A673 (cell line): ENCODE results near the gene ZFP36L2. TPM values are rescaled to one million over a fixed set of nuclear protein-coding genes. Genes with fewer than 3 reads are reported as not detected.
A peak's percentile ranks its signal among the peaks of the same experiment; 100 is the strongest.

Experiments
- BruUV-seq: library from RNA; stranded (reverse); fragments of 400-500 nt; replicated peaks from 2 replicates; lab custom pipeline; 2021; lab: Mats Ljungman, UMichigan
- CTCF ChIA-PET: fragments of 300-600 bp; sonication (Branson Sonifier 250); formaldehyde crosslinking; loops from one replicate; lab custom pipeline; 2022; ENCODE audit warnings: antibody characterized with exemption; lab: Charles Lee
- POLR2A ChIA-PET: fragments of 300-600 bp; sonication (Branson Sonifier 250); formaldehyde crosslinking; loops from one replicate; lab custom pipeline; 2022; ENCODE audit warnings: antibody characterized with exemption; ENCODE audit not compliant: low non-redundant PET; lab: Charles Lee
- DNase-seq: peaks from one replicate; pipeline ENCODE4 v3.0.0-alpha.2; 2015; ENCODE audit warnings: low spot score
- H3K27ac ChIP-seq: fragments of 200-600 bp; sonication (generic); 2 replicates; pipeline ENCODE4 v1.5.1; 2016; ENCODE audit warnings: mixed run types, low read depth, mild to moderate bottlenecking, mixed read lengths, antibody characterized with exemption, low read length; ENCODE audit not compliant: poor library complexity, severe bottlenecking
- H3K27me3 ChIP-seq: fragments of 200-600 bp; sonication (generic); replicated peaks from 2 replicates; pipeline ENCODE4 v1.6.1; 2017; ENCODE audit warnings: mixed run types, low read depth, mild to moderate bottlenecking, mixed read lengths, antibody characterized with exemption, low read length; ENCODE audit not compliant: insufficient read depth, poor library complexity
- H3K36me3 ChIP-seq: fragments of 200-600 bp; sonication (generic); 2 replicates; pipeline ENCODE4 v1.6.1; 2016; ENCODE audit warnings: mixed run types, mild to moderate bottlenecking, mixed read lengths, antibody characterized with exemption, low read length; ENCODE audit not compliant: insufficient read depth, poor library complexity, severe bottlenecking
- H3K4me1 ChIP-seq: fragments of 200-600 bp; sonication (generic); 2 replicates; pipeline ENCODE4 v1.6.1; 2017; ENCODE audit warnings: mixed run types, mild to moderate bottlenecking, mixed read lengths, antibody characterized with exemption, low read length; ENCODE audit not compliant: insufficient read depth, poor library complexity, severe bottlenecking
- H3K4me3 ChIP-seq: fragments of 200-600 bp; sonication (generic); 2 replicates; pipeline ENCODE4 v1.5.1; 2016; ENCODE audit warnings: low read depth, mixed run types, mild to moderate bottlenecking, mixed read lengths, low read length; ENCODE audit not compliant: poor library complexity, severe bottlenecking
- H3K9me3 ChIP-seq: fragments of 200-600 bp; sonication (generic); 2 replicates; pipeline ENCODE4 v1.6.1; 2016; ENCODE audit warnings: mixed run types, low read depth, mild to moderate bottlenecking, mixed read lengths, antibody characterized with exemption, low read length; ENCODE audit not compliant: poor library complexity, severe bottlenecking
- CTCF ChIP-seq: fragments of 300-800, 200-600 bp; sonication (generic); conservative IDR thresholded peaks from 2 replicates; pipeline ENCODE4 v1.5.1; 2017; ENCODE audit warnings: low read depth, mild to moderate bottlenecking, antibody characterized with exemption, low read length, moderate library complexity, mixed read lengths
- EZH2 ChIP-seq: fragments of 200-600 bp; sonication (generic); IDR thresholded peaks from 2 replicates; pipeline ENCODE4 v1.6.1; 2017; ENCODE audit warnings: borderline replicate concordance, low read depth, mild to moderate bottlenecking, mixed read lengths, antibody characterized with exemption, low read length; ENCODE audit not compliant: poor library complexity, severe bottlenecking
- intact Hi-C: fragments of 100-400 bp; cut with micrococcal nuclease; formaldehyde crosslinking; loops from one replicate; pipeline ENCODE4 v1.10.0; 2022; ENCODE audit not compliant: unreplicated experiment
- total RNA-seq: library from RNA; stranded (reverse); gene quantifications from 2 replicates; pipeline ENCODE4 v1.2.3, GENCODE V29; 2021

Gene ZFP36L2
- total RNA-seq, 1 experiment from 2014 or later = 23.4 TPM

GRCh38 chr2:43219383-43220228 is 6.8 kb downstream of the ZFP36L2 start:
- Histone ChIP-seq H3K27me3 (no peaks in the 10 kb centered on the region), H3K4me3 (peak overlapping the region; percentile 41), H3K27ac (peak overlapping the region; percentile 85), H3K4me1 (peaks cover 51% of the 10 kb centered on the region), H3K9me3 (no peaks in the 10 kb centered on the region), H3K36me3 (peaks cover 19% of the 10 kb centered on the region)
- no peak for TF ChIP-seq EZH2
- POLR2A ChIA-PET = interaction anchor here (0.6 to 0.7 kb wide), 2 partner anchors 64 to 94 kb away, joined by 4 to 5 read pairs; no protein-coding TSS in a partner anchor
- intact Hi-C loops = loop anchor here (5.0 to 10.0 kb wide), 2 partner anchors 197 to 365 kb away; no protein-coding TSS in a partner anchor
- TSS peak; percentile 84 for BruUV-seq
- peak; percentile 78 for DNase-seq
- CTCF ChIA-PET = no interaction called here

DNA sequence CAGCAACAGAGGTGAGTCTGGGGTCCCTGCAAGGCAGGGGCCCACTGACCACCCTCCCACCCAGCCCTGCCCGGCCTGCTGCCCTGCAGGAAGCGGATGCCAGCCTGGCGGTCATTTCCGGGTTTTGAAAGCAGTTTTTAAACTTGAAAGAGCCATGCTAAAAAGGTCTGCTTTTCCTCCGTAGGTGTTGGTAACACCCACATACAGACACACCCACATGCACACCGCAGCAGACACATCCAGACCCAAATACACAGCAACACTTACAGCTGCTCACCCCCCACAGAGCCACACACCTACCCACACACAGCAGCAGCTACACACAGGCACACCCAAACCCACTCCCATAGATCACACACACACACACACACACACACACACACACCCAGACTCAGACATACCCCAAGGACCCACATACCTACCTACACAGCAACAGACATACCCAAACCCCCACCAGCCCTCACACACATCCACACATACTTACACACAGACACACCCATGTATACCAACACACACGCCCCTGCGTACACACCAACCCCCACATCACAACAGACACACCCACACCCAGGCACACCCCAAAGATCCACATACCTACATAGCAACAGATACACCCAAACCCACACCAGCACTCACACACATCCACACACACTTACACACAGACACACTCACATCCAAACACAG is 7.6 kb downstream of the ZFP36L2 start:
- Histone ChIP-seq H3K4me3 (no peak overlapping the region), H3K9me3 (no peaks in the 10 kb centered on the region), H3K36me3 (peaks cover 15% of the 10 kb centered on the region), H3K27ac (peak overlapping the region; percentile 85), H3K27me3 (no peaks in the 10 kb centered on the region), H3K4me1 (peaks cover 47% of the 10 kb centered on the region)
- CTCF ChIA-PET = no interaction called here
- no peak for DNase-seq
- BruUV-seq = no TSS peak
- TF ChIP-seq CTCF = no peak
- no peak for TF ChIP-seq EZH2
- POLR2A ChIA-PET = no interaction called here
- intact Hi-C loops = no loop called here

DNA sequence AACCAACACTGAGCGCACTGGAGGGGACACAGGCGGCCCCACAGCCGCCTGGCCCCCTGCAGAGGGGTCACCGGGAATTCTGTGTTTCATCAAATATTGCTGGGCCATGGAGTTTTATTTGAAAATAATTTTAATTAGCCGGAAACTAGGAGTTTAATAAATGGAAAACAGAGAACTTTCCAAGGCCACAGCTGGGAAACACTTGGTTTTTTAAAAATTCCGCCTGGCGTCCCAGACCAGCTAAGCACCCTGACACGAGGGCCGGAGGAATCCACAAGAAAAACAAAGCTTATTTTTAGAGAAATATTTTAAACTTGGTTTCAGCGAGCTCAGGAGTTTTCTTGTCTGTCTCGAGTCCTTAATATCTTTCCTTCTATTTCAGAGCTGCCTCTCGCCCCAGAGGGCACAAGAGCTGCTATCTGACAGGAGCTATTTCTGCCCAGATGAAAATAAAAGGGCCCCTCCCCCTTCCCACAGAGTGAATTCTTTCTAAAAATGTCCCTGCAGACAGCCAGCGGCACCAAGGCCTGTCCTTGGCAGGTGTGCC is 8.2 kb downstream of the ZFP36L2 start:
- TF ChIP-seq CTCF (no peak), EZH2 (no peak)
- intact Hi-C loops = no loop called here
- BruUV-seq = no TSS peak
- Histone ChIP-seq H3K27ac (peak overlapping the region; percentile 31), H3K4me1 (peaks cover 42% of the 10 kb centered on the region), H3K27me3 (no peaks in the 10 kb centered on the region), H3K36me3 (peaks cover 9% of the 10 kb centered on the region), H3K4me3 (no peak overlapping the region), H3K9me3 (no peaks in the 10 kb centered on the region)
- DNase-seq = no peak
- CTCF ChIA-PET = no interaction called here
- POLR2A ChIA-PET = no interaction called here
